Parathyroid adenoma (tissue), 2 donors: ENCODE measurements around the gene MSL2.
A peak's percentile ranks its signal among the peaks of the same experiment; 100 is the strongest.
"Not testable (repeated sequence)": the region's sequence is repeated elsewhere in the genome, so short reads cannot be mapped to it uniquely, and the experiment has no call there.

ENCODE experiments used
- H2AFZ ChIP-seq: fragments of 300-600 bp; sonication (generic); one replicate; pipeline ENCODE4 v1.7.0; 2017; ENCODE audit warnings: antibody characterized with exemption, mild to moderate bottlenecking
- H3K27ac ChIP-seq: fragments of 300-600 bp; sonication (generic); one replicate; pipeline ENCODE4 v1.7.0; 2017
- H3K27me3 ChIP-seq: fragments of 300-600 bp; sonication (generic); one replicate; pipeline ENCODE4 v1.7.0; 2017; ENCODE audit warnings: low read length; ENCODE audit not compliant: control insufficient read depth, insufficient read depth
- H3K36me3 ChIP-seq: fragments of 300-600 bp; sonication (generic); one replicate; pipeline ENCODE4 v1.7.0; 2017; ENCODE audit warnings: low read length; ENCODE audit not compliant: control insufficient read depth, insufficient read depth
- H3K4me1 ChIP-seq: fragments of 300-600 bp; sonication (generic); one replicate; pipeline ENCODE4 v1.7.0; 2017; ENCODE audit warnings: control low read depth
- H3K4me2 ChIP-seq: fragments of 300-600 bp; sonication (generic); one replicate; pipeline ENCODE4 v1.7.0; 2017; ENCODE audit warnings: low read length
- H3K4me3 ChIP-seq: fragments of 300-600 bp; sonication (generic); one replicate; pipeline ENCODE4 v1.7.0; 2017; ENCODE audit warnings: low read depth, low read length
- H3K79me2 ChIP-seq: fragments of 300-600 bp; sonication (generic); one replicate; pipeline ENCODE4 v1.7.0; 2017; ENCODE audit warnings: control low read depth
- H3K9ac ChIP-seq: fragments of 300-600 bp; sonication (generic); one replicate; pipeline ENCODE4 v1.7.0; 2017; ENCODE audit warnings: mild to moderate bottlenecking
- H3K9me3 ChIP-seq: fragments of 300-600 bp; sonication (generic); one replicate; pipeline ENCODE4 v1.7.0; 2017; ENCODE audit warnings: low read length; ENCODE audit not compliant: control insufficient read depth
- TF ChIP-seq, protein P1 (sequence below): fragments of 300-600 bp; sonication (generic); IDR thresholded peaks from one replicate; pipeline ENCODE4 v1.7.0; 2017; ENCODE audit warnings: antibody characterized with exemption, mild to moderate bottlenecking
- donor health status: primary hyperparathyroidism.

Gene MSL2

DNA sequence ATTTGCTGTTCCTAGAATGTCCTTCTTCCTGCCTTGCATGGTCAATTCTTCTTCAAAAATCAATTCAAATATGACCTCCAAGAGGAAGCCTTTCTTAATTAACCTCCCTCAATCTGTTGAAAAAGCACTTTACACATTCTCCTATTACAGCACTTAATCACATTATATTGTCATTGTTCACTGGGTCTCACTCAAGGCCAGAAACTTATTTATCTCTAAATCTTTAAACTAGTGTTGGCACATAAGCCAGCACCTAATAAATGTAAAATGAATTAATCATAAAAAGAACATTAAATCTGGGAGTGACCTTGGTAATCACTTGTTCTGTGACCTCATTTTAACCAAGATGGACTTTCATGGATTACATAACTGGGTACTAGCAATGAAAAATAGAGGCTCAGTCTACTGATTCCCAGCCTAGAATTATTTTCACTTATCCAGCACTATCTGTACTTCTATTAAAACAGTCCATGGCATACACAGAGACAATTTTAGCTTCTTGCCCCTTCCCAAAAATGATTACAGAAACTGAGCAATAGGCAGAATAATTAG, 22.1 kb downstream of the MSL2 start:
- H3K4me3 ChIP-seq, result no peak overlapping the region
- no peak overlapping the region for H3K27ac ChIP-seq
- H3K27me3 ChIP-seq, result no peaks in the 10 kb centered on the region
- H2AFZ ChIP-seq, result no peak overlapping the region
- H3K9ac ChIP-seq, result no peak overlapping the region
- H3K4me2 ChIP-seq, result peak overlapping the region; percentile 23
- H3K4me1 ChIP-seq, result peaks cover 15% of the 10 kb centered on the region
- TF ChIP-seq, protein P1, sequence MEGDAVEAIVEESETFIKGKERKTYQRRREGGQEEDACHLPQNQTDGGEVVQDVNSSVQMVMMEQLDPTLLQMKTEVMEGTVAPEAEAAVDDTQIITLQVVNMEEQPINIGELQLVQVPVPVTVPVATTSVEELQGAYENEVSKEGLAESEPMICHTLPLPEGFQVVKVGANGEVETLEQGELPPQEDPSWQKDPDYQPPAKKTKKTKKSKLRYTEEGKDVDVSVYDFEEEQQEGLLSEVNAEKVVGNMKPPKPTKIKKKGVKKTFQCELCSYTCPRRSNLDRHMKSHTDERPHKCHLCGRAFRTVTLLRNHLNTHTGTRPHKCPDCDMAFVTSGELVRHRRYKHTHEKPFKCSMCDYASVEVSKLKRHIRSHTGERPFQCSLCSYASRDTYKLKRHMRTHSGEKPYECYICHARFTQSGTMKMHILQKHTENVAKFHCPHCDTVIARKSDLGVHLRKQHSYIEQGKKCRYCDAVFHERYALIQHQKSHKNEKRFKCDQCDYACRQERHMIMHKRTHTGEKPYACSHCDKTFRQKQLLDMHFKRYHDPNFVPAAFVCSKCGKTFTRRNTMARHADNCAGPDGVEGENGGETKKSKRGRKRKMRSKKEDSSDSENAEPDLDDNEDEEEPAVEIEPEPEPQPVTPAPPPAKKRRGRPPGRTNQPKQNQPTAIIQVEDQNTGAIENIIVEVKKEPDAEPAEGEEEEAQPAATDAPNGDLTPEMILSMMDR, result no peak
- no peaks in the 10 kb centered on the region for H3K36me3 ChIP-seq
- peaks cover 77% of the 10 kb centered on the region for H3K79me2 ChIP-seq
- no peaks in the 10 kb centered on the region for H3K9me3 ChIP-seq

DNA sequence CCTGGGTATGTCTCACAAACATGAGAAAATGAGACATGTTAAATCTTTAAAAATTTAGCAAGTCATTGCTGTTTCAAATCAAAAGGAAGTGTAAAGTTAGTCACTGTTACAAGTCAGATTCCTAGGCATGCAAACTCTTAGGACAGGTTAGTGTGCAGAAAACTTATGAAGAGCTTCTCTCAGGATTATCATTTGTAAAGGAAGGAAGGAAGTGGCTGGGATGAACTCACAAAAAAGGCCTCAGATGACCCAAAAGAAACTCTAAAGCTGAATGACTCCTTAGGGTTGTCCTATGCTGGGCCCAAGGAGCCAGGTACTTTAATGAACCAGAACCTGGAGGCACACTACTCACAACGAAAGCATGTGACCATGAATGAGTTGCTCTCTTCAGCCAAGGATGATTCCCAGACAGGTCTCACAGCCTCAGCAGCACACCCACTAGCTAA, 25.0 kb downstream of the MSL2 start:
- TF ChIP-seq, protein P1, result no peak
- no peaks in the 10 kb centered on the region for H3K9me3 ChIP-seq
- H3K79me2 ChIP-seq, result peaks cover 57% of the 10 kb centered on the region
- H3K27ac ChIP-seq, result no peak overlapping the region
- H3K27me3 ChIP-seq, result no peaks in the 10 kb centered on the region
- peaks cover 13% of the 10 kb centered on the region for H3K4me1 ChIP-seq
- H3K36me3 ChIP-seq, result no peaks in the 10 kb centered on the region
- H3K4me3 ChIP-seq, result no peak overlapping the region
- H2AFZ ChIP-seq, result no peak overlapping the region
- no peak overlapping the region for H3K4me2 ChIP-seq
- H3K9ac ChIP-seq, result no peak overlapping the region

DNA sequence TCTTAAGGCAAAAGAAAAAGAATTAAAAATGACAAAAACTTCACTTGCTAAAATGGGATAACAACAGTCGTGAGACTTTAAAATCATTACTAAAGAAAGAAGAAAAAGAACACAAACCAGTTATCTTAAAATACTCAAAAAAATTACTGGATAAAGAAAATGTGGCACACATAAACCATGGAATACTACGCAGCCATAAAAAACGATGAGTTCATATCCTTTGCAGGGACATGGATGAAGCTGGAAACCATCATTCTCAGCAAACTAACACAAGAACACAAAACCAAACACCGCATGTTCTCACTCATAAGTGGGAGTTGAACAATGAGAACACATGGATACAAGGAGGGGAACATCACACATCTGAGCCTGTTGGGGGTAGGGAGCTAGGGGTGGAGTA, 27.9 kb downstream of the MSL2 start:
- H3K27me3 ChIP-seq, H3K36me3 ChIP-seq: not testable (repeated sequence)

DNA sequence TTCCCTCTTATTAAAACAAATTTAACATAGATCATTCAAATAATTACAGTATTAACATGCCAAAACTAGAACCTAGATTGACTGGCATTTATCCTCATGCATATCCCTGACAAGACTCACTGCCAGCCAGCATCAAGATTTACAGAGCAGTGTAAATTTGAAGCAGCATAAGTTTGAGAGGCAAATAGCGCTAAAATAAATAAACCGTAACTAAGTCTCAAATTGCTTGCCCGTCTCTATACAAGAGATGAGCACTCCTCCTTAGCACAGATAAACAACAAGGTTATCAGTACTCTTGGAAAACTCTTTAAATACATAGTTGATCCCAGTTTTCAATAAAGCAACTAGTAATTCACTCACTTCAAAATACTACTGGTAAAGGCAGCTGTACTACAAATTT, 29.6 kb downstream of the MSL2 start:
- no peak overlapping the region for H3K27ac ChIP-seq
- H3K4me3 ChIP-seq, result no peak overlapping the region
- H3K9ac ChIP-seq, result no peak overlapping the region
- H3K36me3 ChIP-seq, result no peaks in the 10 kb centered on the region
- TF ChIP-seq, protein P1, result no peak
- peaks cover 3% of the 10 kb centered on the region for H3K4me1 ChIP-seq
- H3K9me3 ChIP-seq, result no peaks in the 10 kb centered on the region
- no peak overlapping the region for H2AFZ ChIP-seq
- H3K79me2 ChIP-seq, result peaks cover 46% of the 10 kb centered on the region
- H3K27me3 ChIP-seq, result no peaks in the 10 kb centered on the region
- H3K4me2 ChIP-seq, result no peak overlapping the region

More for the DNA sequence above, 27.9 kb downstream of the MSL2 start:
- H3K79me2 ChIP-seq, result peaks cover 50% of the 10 kb centered on the region
- not testable (repeated sequence) for H3K9me3 ChIP-seq, H3K27ac ChIP-seq, H3K4me1 ChIP-seq, H2AFZ ChIP-seq, H3K9ac ChIP-seq, H3K4me3 ChIP-seq, H3K4me2 ChIP-seq

DNA sequence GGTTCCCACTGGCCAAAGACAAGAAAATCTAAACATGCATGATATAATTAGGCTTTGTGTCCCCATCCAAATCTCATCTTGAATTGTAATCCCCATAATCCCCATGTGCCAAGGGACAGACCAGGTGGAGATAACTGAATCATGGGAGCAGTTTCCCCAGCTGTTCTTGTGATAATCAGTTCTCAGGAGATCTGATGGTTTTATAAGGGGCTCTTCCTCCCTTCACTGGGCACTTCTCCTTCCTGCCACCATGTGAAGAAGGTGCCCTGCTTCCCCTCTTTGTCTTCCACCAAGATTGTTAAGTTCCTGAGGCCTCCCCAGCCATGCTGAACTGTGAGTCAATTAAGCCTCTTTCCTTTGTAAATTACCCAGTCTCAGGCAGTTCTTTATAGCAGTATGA, 32.5 kb downstream of the MSL2 start:
- peaks cover 59% of the 10 kb centered on the region for H3K79me2 ChIP-seq
- not testable (repeated sequence) for H2AFZ ChIP-seq, H3K27ac ChIP-seq, H3K4me2 ChIP-seq, H3K36me3 ChIP-seq, H3K4me3 ChIP-seq, H3K27me3 ChIP-seq, H3K9me3 ChIP-seq, H3K9ac ChIP-seq, H3K4me1 ChIP-seq

DNA sequence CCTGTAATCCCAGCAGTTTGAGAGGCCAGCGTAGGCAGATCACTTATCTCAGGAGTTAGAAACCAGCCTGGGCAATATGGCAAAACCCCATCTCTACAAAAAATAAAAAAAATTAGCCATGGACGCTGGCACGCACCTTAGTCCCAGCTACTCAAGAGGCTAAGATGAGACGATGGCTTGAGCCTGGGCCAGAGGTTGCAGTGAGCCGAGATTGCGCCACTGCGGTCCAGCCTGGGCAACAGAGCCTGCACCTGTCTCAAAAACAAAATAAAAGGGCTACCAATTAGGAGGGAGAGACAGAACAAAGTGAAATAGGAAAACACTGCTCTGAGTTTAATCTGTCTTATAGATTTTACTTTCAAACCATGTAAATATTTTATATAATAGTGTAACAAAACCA, 33.8 kb downstream of the MSL2 start:
- Histone ChIP-seq H3K27ac (no peak overlapping the region), H3K9me3 (no peaks in the 10 kb centered on the region), H3K4me2 (no peak overlapping the region), H3K9ac (no peak overlapping the region), H3K4me3 (no peak overlapping the region), H2AFZ (no peak overlapping the region), H3K4me1 (peaks cover 3% of the 10 kb centered on the region), H3K27me3 (no peaks in the 10 kb centered on the region), H3K36me3 (no peaks in the 10 kb centered on the region), H3K79me2 (peaks cover 58% of the 10 kb centered on the region)
- TF ChIP-seq, protein P1, result no peak
